GM23338 (cell line): ENCODE results near the gene CST9L. TPM values are rescaled to one million over a fixed set of nuclear protein-coding genes. Genes with fewer than 3 reads are reported as not detected.

ENCODE experiments used
- ATAC-seq: fragments of 200-7000 bp; cut with Tn5 transposase; 3 replicates; pipeline ENCODE4 v1.9.1; 2020
- DNase-seq: peaks from one replicate; pipeline ENCODE4 v3.0.0-alpha.2; 2015; ENCODE audit warnings: low spot score
- H2AFZ ChIP-seq: fragments of 200-600 bp; sonication (generic); 2 replicates; pipeline ENCODE4 v1.8.0; 2016; ENCODE audit warnings: antibody characterized with exemption, mild to moderate bottlenecking, moderate library complexity
- H3F3A ChIP-seq: fragments of 200-600 bp; sonication (generic); replicated peaks from 2 replicates; pipeline ENCODE4 v1.8.0; 2017; ENCODE audit warnings: antibody characterized with exemption, mixed run types, low read depth
- H3K27ac ChIP-seq: fragments of 200-600 bp; sonication (generic); 2 replicates; pipeline ENCODE4 v1.6.1; 2016; ENCODE audit warnings: low read depth
- H3K27me3 ChIP-seq: fragments of 200-600 bp; sonication (generic); 2 replicates; pipeline ENCODE4 v1.8.0; 2016; ENCODE audit warnings: mild to moderate bottlenecking, mixed run types, moderate library complexity; ENCODE audit not compliant: insufficient read depth
- H3K36me3 ChIP-seq: fragments of 200-600 bp; sonication (generic); 2 replicates; pipeline ENCODE4 v1.8.0; 2016; ENCODE audit warnings: mild to moderate bottlenecking; ENCODE audit not compliant: insufficient read depth
- H3K4me1 ChIP-seq: fragments of 200-600 bp; sonication (generic); 2 replicates; pipeline ENCODE4 v1.8.0; 2016; ENCODE audit warnings: mild to moderate bottlenecking, moderate library complexity; ENCODE audit not compliant: insufficient read depth
- H3K4me2 ChIP-seq: fragments of 200-600 bp; sonication (generic); 2 replicates; pipeline ENCODE4 v1.7.1; 2017; ENCODE audit warnings: mixed run types
- H3K4me3 ChIP-seq: fragments of 200-600 bp; sonication (generic); 2 replicates; pipeline ENCODE4 v1.6.1; 2016; ENCODE audit warnings: mixed run types
- H3K79me2 ChIP-seq: fragments of 200-600 bp; sonication (generic); replicated peaks from 2 replicates; pipeline ENCODE4 v1.8.0; 2017; ENCODE audit warnings: mild to moderate bottlenecking; ENCODE audit not compliant: insufficient read depth
- H3K9me2 ChIP-seq: fragments of 200-600 bp; sonication (generic); 2 replicates; pipeline ENCODE4 v1.8.0; 2017; ENCODE audit not compliant: insufficient read depth
- H4K20me1 ChIP-seq: fragments of 200-600 bp; sonication (generic); replicated peaks from 2 replicates; pipeline ENCODE4 v1.8.0; 2017; ENCODE audit warnings: mild to moderate bottlenecking; ENCODE audit not compliant: insufficient read depth
- H3K27ac Mint-ChIP-seq: 2 replicates; pipeline ENCODE4 v1.8.0; 2020; ENCODE audit warnings: inconsistent platforms, mild to moderate bottlenecking, moderate library complexity, mixed read lengths
- H3K27me3 Mint-ChIP-seq: 3 replicates; pipeline ENCODE4 v1.8.0; 2022; ENCODE audit warnings: low read depth, mild to moderate bottlenecking, moderate library complexity, mixed read lengths, inconsistent platforms; ENCODE audit not compliant: insufficient read depth, poor library complexity
- H3K36me3 Mint-ChIP-seq: 3 replicates; pipeline ENCODE4 v1.8.0; 2021; ENCODE audit warnings: low read depth, mild to moderate bottlenecking, inconsistent platforms, moderate library complexity, mixed read lengths
- H3K4me1 Mint-ChIP-seq: 3 replicates; pipeline ENCODE4 v1.8.0; 2020; ENCODE audit warnings: mild to moderate bottlenecking, inconsistent platforms, mixed read lengths
- H3K4me3 Mint-ChIP-seq: 3 replicates; pipeline ENCODE4 v1.8.0; 2021; ENCODE audit warnings: moderate library complexity, mild to moderate bottlenecking, inconsistent platforms, mixed read lengths
- H3K9me3 Mint-ChIP-seq: 3 replicates; pipeline ENCODE4 v1.8.0; 2020; ENCODE audit warnings: moderate library complexity, mild to moderate bottlenecking, inconsistent platforms, mixed read lengths
- CTCF ChIP-seq, 2 experiments: fragments of 200-600 bp in 1 of 2; sonication (generic) in 1 of 2; conservative IDR thresholded peaks; 2 replicates each; pipeline versions ENCODE4 v1.5.1 to v1.6.1; 2016 to 2017; ENCODE audit warnings: antibody characterized with exemption in 2 of 2, low read depth in 2 of 2, mild to moderate bottlenecking in 2 of 2, moderate library complexity in 1 of 2
- EZH2 ChIP-seq: fragments of 200-600 bp; sonication (generic); IDR thresholded peaks from one replicate; pipeline ENCODE4 v1.8.0; 2017; ENCODE audit warnings: antibody characterized with exemption, mild to moderate bottlenecking, low read depth; ENCODE audit not compliant: unreplicated experiment
- EZH2phosphoT487 ChIP-seq: fragments of 200-600 bp; sonication (generic); IDR thresholded peaks from one replicate; pipeline ENCODE4 v1.8.1; 2018; ENCODE audit warnings: antibody characterized with exemption; ENCODE audit not compliant: unreplicated experiment
- JUNB ChIP-seq: IDR thresholded peaks from one replicate; pipeline ENCODE4 v1.6.1; 2016; ENCODE audit warnings: antibody characterized with exemption; ENCODE audit not compliant: unreplicated experiment
- NANOG ChIP-seq: IDR thresholded peaks from 2 replicates; pipeline ENCODE4 v1.6.1; 2016; ENCODE audit warnings: antibody characterized with exemption, borderline replicate concordance
- POLR2AphosphoS5 ChIP-seq: IDR thresholded peaks from 2 replicates; pipeline ENCODE4 v1.6.1; 2016; ENCODE audit warnings: antibody characterized with exemption, low read depth
- STAT1 ChIP-seq: IDR thresholded peaks from one replicate; pipeline ENCODE4 v1.6.1; 2016; ENCODE audit warnings: antibody characterized with exemption; ENCODE audit not compliant: unreplicated experiment
- ZNF331 ChIP-seq: fragments of 250-450 bp; sonication (Bioruptor Pico); IDR thresholded peaks from 2 replicates; pipeline ENCODE4 v1.5.0; 2020; ENCODE audit warnings: low read depth, mild to moderate bottlenecking, moderate library complexity
- ZNF462 ChIP-seq: fragments of 250-450 bp; sonication (Bioruptor Pico); IDR thresholded peaks from 2 replicates; pipeline ENCODE4 v1.5.0; 2020; ENCODE audit warnings: mild to moderate bottlenecking, moderate library complexity
- polyA plus RNA-seq: library from polyadenylated mRNA; unstranded; fragments of >200 nt; fragmentation: Nextera tagmentation; extraction: Ambion mirVana; gene quantifications from 2 replicates; pipeline ENCODE4 v1.2.1, GENCODE V29; 2016
- total RNA-seq: library from RNA; depleted of rRNA; stranded (reverse); fragments of >200 nt; shearing (Covaris generic); gene quantifications from 2 replicates; pipeline ENCODE4 v1.2.3, GENCODE V29; 2014

Gene CST9L
- total and polyA plus RNA-seq, 2 experiments from 2014 or later = not detected

GRCh38 chr20:23604306-23604705, 36.0 kb upstream of the CST9L start (continued):
- TF ChIP-seq ZNF462 (CRISPR knock-in tag) (no peak), STAT1 (no peak)

GRCh38 chr20:23603321-23603720, 35.0 kb upstream of the CST9L start:
- Mint-ChIP-seq H3K36me3 (no peaks in the 10 kb centered on the region), H3K4me3 (no peak overlapping the region), H3K9me3 (no peaks in the 10 kb centered on the region; the same call in 2 of the 3 replicates), H3K27me3 (peaks cover 3% of the 10 kb centered on the region), H3K27ac (no peak overlapping the region), H3K4me1 (no peaks in the 10 kb centered on the region)
- Histone ChIP-seq H3K4me3 (no peak overlapping the region), H3K4me2 (no peak overlapping the region), H3K36me3 (no peaks in the 10 kb centered on the region), H3K27me3 (no peaks in the 10 kb centered on the region), H3K9me2 (no peaks in the 10 kb centered on the region; the same call in 1 of the 2 replicates), H3F3A (no peaks in the 10 kb centered on the region), H4K20me1 (no peaks in the 10 kb centered on the region), H3K79me2 (no peaks in the 10 kb centered on the region), H3K27ac (no peak overlapping the region), H2AFZ (no peak overlapping the region), H3K4me1 (no peaks in the 10 kb centered on the region)
- DNase-seq (no peak), ATAC-seq (no peak)
- TF ChIP-seq POLR2AphosphoS5 (no peak), EZH2 (no peak), NANOG (no peak), ZNF331 (CRISPR knock-in tag) (no peak), EZH2phosphoT487 (no peak), JUNB (no peak), STAT1 (no peak), CTCF (conservative IDR thresholded peaks at IDR 0.05; ENCODE audit: low read depth in 2 of 2) (no peak), ZNF462 (CRISPR knock-in tag) (no peak)
